A673 (cell line): ENCODE measurements around the gene RBM20. TPM values are rescaled to one million over a fixed set of nuclear protein-coding genes. Genes with fewer than 3 reads are reported as not detected.
A peak's percentile ranks its signal among the peaks of the same experiment; 100 is the strongest.

ENCODE experiments used
- BruUV-seq: library from RNA; stranded (reverse); fragments of 400-500 nt; replicated peaks from 2 replicates; lab custom pipeline; 2021; lab: Mats Ljungman, UMichigan
- CTCF ChIA-PET: fragments of 300-600 bp; sonication (Branson Sonifier 250); formaldehyde crosslinking; loops from one replicate; lab custom pipeline; 2022; ENCODE audit warnings: antibody characterized with exemption; lab: Charles Lee
- POLR2A ChIA-PET: fragments of 300-600 bp; sonication (Branson Sonifier 250); formaldehyde crosslinking; loops from one replicate; lab custom pipeline; 2022; ENCODE audit warnings: antibody characterized with exemption; ENCODE audit not compliant: low non-redundant PET; lab: Charles Lee
- DNase-seq: peaks from one replicate; pipeline ENCODE4 v3.0.0-alpha.2; 2015; ENCODE audit warnings: low spot score
- H3K27ac ChIP-seq: fragments of 200-600 bp; sonication (generic); 2 replicates; pipeline ENCODE4 v1.5.1; 2016; ENCODE audit warnings: mixed run types, low read depth, mild to moderate bottlenecking, mixed read lengths, antibody characterized with exemption, low read length; ENCODE audit not compliant: poor library complexity, severe bottlenecking
- H3K27me3 ChIP-seq: fragments of 200-600 bp; sonication (generic); replicated peaks from 2 replicates; pipeline ENCODE4 v1.6.1; 2017; ENCODE audit warnings: mixed run types, low read depth, mild to moderate bottlenecking, mixed read lengths, antibody characterized with exemption, low read length; ENCODE audit not compliant: insufficient read depth, poor library complexity
- H3K36me3 ChIP-seq: fragments of 200-600 bp; sonication (generic); 2 replicates; pipeline ENCODE4 v1.6.1; 2016; ENCODE audit warnings: mixed run types, mild to moderate bottlenecking, mixed read lengths, antibody characterized with exemption, low read length; ENCODE audit not compliant: insufficient read depth, poor library complexity, severe bottlenecking
- H3K4me1 ChIP-seq: fragments of 200-600 bp; sonication (generic); 2 replicates; pipeline ENCODE4 v1.6.1; 2017; ENCODE audit warnings: mixed run types, mild to moderate bottlenecking, mixed read lengths, antibody characterized with exemption, low read length; ENCODE audit not compliant: insufficient read depth, poor library complexity, severe bottlenecking
- H3K4me3 ChIP-seq: fragments of 200-600 bp; sonication (generic); 2 replicates; pipeline ENCODE4 v1.5.1; 2016; ENCODE audit warnings: low read depth, mixed run types, mild to moderate bottlenecking, mixed read lengths, low read length; ENCODE audit not compliant: poor library complexity, severe bottlenecking
- H3K9me3 ChIP-seq: fragments of 200-600 bp; sonication (generic); 2 replicates; pipeline ENCODE4 v1.6.1; 2016; ENCODE audit warnings: mixed run types, low read depth, mild to moderate bottlenecking, mixed read lengths, antibody characterized with exemption, low read length; ENCODE audit not compliant: poor library complexity, severe bottlenecking
- CTCF ChIP-seq: fragments of 300-800, 200-600 bp; sonication (generic); conservative IDR thresholded peaks from 2 replicates; pipeline ENCODE4 v1.5.1; 2017; ENCODE audit warnings: low read depth, mild to moderate bottlenecking, antibody characterized with exemption, low read length, moderate library complexity, mixed read lengths
- EZH2 ChIP-seq: fragments of 200-600 bp; sonication (generic); IDR thresholded peaks from 2 replicates; pipeline ENCODE4 v1.6.1; 2017; ENCODE audit warnings: borderline replicate concordance, low read depth, mild to moderate bottlenecking, mixed read lengths, antibody characterized with exemption, low read length; ENCODE audit not compliant: poor library complexity, severe bottlenecking
- intact Hi-C: fragments of 100-400 bp; cut with micrococcal nuclease; formaldehyde crosslinking; loops from one replicate; pipeline ENCODE4 v1.10.0; 2022; ENCODE audit not compliant: unreplicated experiment
- total RNA-seq: library from RNA; stranded (reverse); gene quantifications from 2 replicates; pipeline ENCODE4 v1.2.3, GENCODE V29; 2021

RBM20 gene
- total RNA-seq, 1 experiment from 2014 or later: 1.3 TPM

- Histone ChIP-seq H3K36me3 (no peaks in the 10 kb centered on the region), H3K9me3 (no peaks in the 10 kb centered on the region), H3K4me3 (no peak overlapping the region), H3K27ac (no peak overlapping the region), H3K27me3 (peaks cover 4% of the 10 kb centered on the region), H3K4me1 (no peaks in the 10 kb centered on the region)
- ChIA-PET POLR2A (no interaction called here), CTCF (no interaction called here)
- no TSS peak for BruUV-seq
- TF ChIP-seq EZH2 (no peak), CTCF (no peak)
- intact Hi-C loops: no loop called here
- no peak for DNase-seq
These were observed 137.0 kb downstream of the RBM20 start for GRCh38 chr10:110781139-110781538.

GRCh38 chr10:110782616-110783015, 138.5 kb downstream of the RBM20 start:
- TF ChIP-seq CTCF (no peak), EZH2 (no peak)
- intact Hi-C loops: no loop called here
- peaks cover 4% of the 10 kb centered on the region for H3K27me3 ChIP-seq
- no TSS peak for BruUV-seq
- no peak overlapping the region for H3K4me3 ChIP-seq
- no peak overlapping the region for H3K27ac ChIP-seq
- H3K9me3 ChIP-seq: no peaks in the 10 kb centered on the region
- no peaks in the 10 kb centered on the region for H3K4me1 ChIP-seq
- no peaks in the 10 kb centered on the region for H3K36me3 ChIP-seq
- POLR2A ChIA-PET: no interaction called here
- DNase-seq: no peak
- CTCF ChIA-PET: no interaction called here

GRCh38 chr10:110783509-110784107, 139.5 kb downstream of the RBM20 start:
- H3K9me3 ChIP-seq: no peaks in the 10 kb centered on the region
- BruUV-seq: no TSS peak
- H3K27ac ChIP-seq: peak overlapping the region; percentile 13
- H3K27me3 ChIP-seq: peaks cover under 1% of the 10 kb centered on the region
- H3K36me3 ChIP-seq: no peaks in the 10 kb centered on the region
- ChIA-PET POLR2A (no interaction called here), CTCF (no interaction called here)
- no peaks in the 10 kb centered on the region for H3K4me1 ChIP-seq
- no peak overlapping the region for H3K4me3 ChIP-seq
- peak; percentile 53 for DNase-seq
- TF ChIP-seq EZH2: no peak
- TF ChIP-seq CTCF: no peak
- intact Hi-C loops: no loop called here
